Gastroesophageal sphincter (tissue), 4 donors: ENCODE data around the gene SNX18. TPM values are rescaled to one million over a fixed set of nuclear protein-coding genes. Genes with fewer than 3 reads are reported as not detected.

Source experiments
- ATAC-seq: fragments of 150-250 bp; one replicate; pipeline ENCODE4 v1.9.1; 2016; ENCODE audit warnings: mild to moderate bottlenecking, moderate library complexity
- H3K27ac ChIP-seq, 4 donors: fragments of 200-600 bp; sonication (generic) in 3 of 4; 1 replicate in 3 of 4; 2 replicates in 1 of 4; pipeline ENCODE4 v1.5.1; 2016 to 2019
- H3K27me3 ChIP-seq: fragments of 200-600 bp; sonication (generic); one replicate; pipeline ENCODE4 v1.5.1; 2019
- H3K36me3 ChIP-seq, 2 donors: fragments of 200-600 bp; sonication (generic); one replicate each; pipeline ENCODE4 v1.5.1; 2019; ENCODE audit warnings: control low read depth in 1 of 2
- H3K4me1 ChIP-seq, 3 donors: fragments of 200-600 bp; sonication (generic); 1 replicate in 2 of 3; 2 replicates in 1 of 3; pipeline ENCODE4 v1.5.1; 2016 to 2019; ENCODE audit warnings: control low read depth in 2 of 3
- H3K4me3 ChIP-seq, 2 donors: fragments of 200-600 bp; sonication (generic); one replicate each; pipeline ENCODE4 v1.5.1; 2019; ENCODE audit warnings: mild to moderate bottlenecking in 1 of 2, moderate library complexity in 1 of 2
- H3K9me3 ChIP-seq, 3 donors: fragments of 200-600 bp; sonication (generic); one replicate each; pipeline ENCODE4 v1.5.1; 2017 to 2019; ENCODE audit warnings: control low read depth in 2 of 3
- CTCF ChIP-seq, 4 experiments: fragments of 200-600 bp in 2 of 4; fragments of 450-650 bp in 2 of 4; sonication (generic) in 1 of 4; IDR thresholded peaks; one replicate each; pipeline ENCODE4 v1.5.1; 2017 to 2019; ENCODE audit warnings: antibody characterized with exemption in 4 of 4, mild to moderate bottlenecking in 2 of 4, moderate library complexity in 2 of 4
- EP300 ChIP-seq: sonication (generic); formaldehyde crosslinking; IDR thresholded peaks from one replicate; pipeline ENCODE4 v1.6.1; 2017; ENCODE audit warnings: antibody characterized with exemption, mild to moderate bottlenecking
- POLR2A ChIP-seq, 2 donors: fragments of 450-650 bp; IDR thresholded peaks; one replicate each; pipeline ENCODE4 v1.6.1; 2017; ENCODE audit warnings: antibody characterized with exemption in 2 of 2, mild to moderate bottlenecking in 2 of 2, moderate library complexity in 1 of 2
- POLR2AphosphoS5 ChIP-seq: sonication (generic); formaldehyde crosslinking; IDR thresholded peaks from one replicate; pipeline ENCODE4 v1.6.1; 2017; ENCODE audit warnings: antibody characterized with exemption
- WGBS, 2 donors: methylation state at CpG; one replicate each; pipeline ENCODE4 v1.1.5; 2018; ENCODE audit warnings: low coverage in 1 of 2; 5-methylcytosine and 5-hydroxymethylcytosine counted together
- total RNA-seq, 4 donors: library from RNA; depleted of rRNA; stranded (reverse); fragments of >200 nt; gene quantifications; one replicate each; pipeline ENCODE4 v1.1.0, GENCODE V29; 2016

SNX18 gene
- total RNA-seq, 4 donors from 2014 or later = 34.9 to 65.7 (median 49.2) TPM

- H3K4me1 ChIP-seq = no peaks in the 10 kb centered on the region
- 86% methylated on average over 1 of the region's 1 CpG; no CpG with 5 or more reads in 1 of the 2 donors for WGBS, 2 donors
- TF ChIP-seq CTCF (IDR thresholded peaks at IDR 0.05) (no peak), EP300 (no peak), POLR2A (IDR thresholded peaks at IDR 0.05) (no peak), POLR2AphosphoS5 (no peak)
These were observed 26.2 kb upstream of the SNX18 start for GRCh38 chr5:54491326-54491725.

GRCh38 chr5:54492178-54492577, 25.4 kb upstream of the SNX18 start:
- H3K27ac ChIP-seq = no peak overlapping the region
- no peaks in the 10 kb centered on the region for H3K27me3 ChIP-seq
- no peak for ATAC-seq
- H3K9me3 ChIP-seq = peaks cover 0 to 1% (median 0%) of the 10 kb centered on the region in 3 donors
- no peak overlapping the region for H3K4me3 ChIP-seq
- WGBS, 2 donors = 10 to 23% methylated on average over 1 to 2 of the region's 2 CpGs
- no peaks in the 10 kb centered on the region for H3K36me3 ChIP-seq
- H3K4me1 ChIP-seq = no peaks in the 10 kb centered on the region
- TF ChIP-seq CTCF (IDR thresholded peaks at IDR 0.05) = no peak

More at GRCh38 chr5:54491326-54491725, 26.2 kb upstream of the SNX18 start:
- H3K36me3 ChIP-seq = no peaks in the 10 kb centered on the region
- no peak for ATAC-seq
- H3K4me3 ChIP-seq = no peak overlapping the region
- no peaks in the 10 kb centered on the region for H3K9me3 ChIP-seq
- no peaks in the 10 kb centered on the region for H3K27me3 ChIP-seq
- H3K27ac ChIP-seq = no peak overlapping the region

- TF ChIP-seq EP300 (no peak), POLR2A (IDR thresholded peaks at IDR 0.05) (no peak), CTCF (IDR thresholded peaks at IDR 0.05) (no peak), POLR2AphosphoS5 (no peak)
These were observed 22.5 kb upstream of the SNX18 start for GRCh38 chr5:54495027-54495426.

GRCh38 chr5:54514291-54514690, 3.3 kb upstream of the SNX18 start:
- no peak overlapping the region for H3K4me3 ChIP-seq
- peaks cover 0 to 18% (median 6%) of the 10 kb centered on the region in 3 donors for H3K4me1 ChIP-seq
- H3K27ac ChIP-seq = no peak overlapping the region
- no peaks in the 10 kb centered on the region for H3K9me3 ChIP-seq
- WGBS, 2 donors = 3 to 4% methylated on average over 3 to 4 of the region's 4 CpGs
- no peak for TF ChIP-seq POLR2AphosphoS5
- TF ChIP-seq POLR2A (IDR thresholded peaks at IDR 0.05) = no peak
- no peak for TF ChIP-seq CTCF (IDR thresholded peaks at IDR 0.05)
- TF ChIP-seq EP300 = no peak
- no peak for ATAC-seq
- peaks cover 0 to 3% of the 10 kb centered on the region in 2 donors for H3K36me3 ChIP-seq
- no peaks in the 10 kb centered on the region for H3K27me3 ChIP-seq

More at GRCh38 chr5:54495027-54495426, 22.5 kb upstream of the SNX18 start:
- peaks cover 0 to 17% (median 0%) of the 10 kb centered on the region in 3 donors for H3K9me3 ChIP-seq
- no peaks in the 10 kb centered on the region for H3K36me3 ChIP-seq
- no peaks in the 10 kb centered on the region for H3K4me1 ChIP-seq
- no peak overlapping the region for H3K4me3 ChIP-seq
- no peak overlapping the region for H3K27ac ChIP-seq
- no peak for ATAC-seq
- no peaks in the 10 kb centered on the region for H3K27me3 ChIP-seq

- H3K36me3 ChIP-seq = peaks cover 0 to 3% of the 10 kb centered on the region in 2 donors
- no peaks in the 10 kb centered on the region for H3K27me3 ChIP-seq
- 65% methylated on average over 7 of the region's 8 CpGs; no CpG with 5 or more reads in 1 of the 2 donors for WGBS, 2 donors
- ATAC-seq = no peak
- peaks cover 0 to 24% (median 7%) of the 10 kb centered on the region in 3 donors for H3K4me1 ChIP-seq
- no peak overlapping the region for H3K27ac ChIP-seq
- TF ChIP-seq POLR2A (IDR thresholded peaks at IDR 0.05) (no peak), POLR2AphosphoS5 (no peak), EP300 (no peak), CTCF (IDR thresholded peaks at IDR 0.05) (no peak)
- no peak overlapping the region for H3K4me3 ChIP-seq
- no peaks in the 10 kb centered on the region for H3K9me3 ChIP-seq
These were observed 2.6 kb upstream of the SNX18 start for GRCh38 chr5:54514841-54515432.
